DOHH2 (cell line): ENCODE data around the gene MAP3K4.

ENCODE experiments used
- EZH2phosphoT487 ChIP-seq: fragments of 200-600 bp; sonication (generic); IDR thresholded peaks from 2 replicates; pipeline ENCODE4 v1.6.1; 2017; ENCODE audit warnings: borderline replicate concordance, mild to moderate bottlenecking, antibody characterized with exemption, low read length, moderate library complexity, mixed read lengths
- TF ChIP-seq, protein P1 (sequence below): fragments of 200-600 bp; sonication (generic); IDR thresholded peaks from one replicate; pipeline ENCODE4 v1.5.1; 2014; ENCODE audit warnings: antibody characterized with exemption, mild to moderate bottlenecking, low read depth, low read length; ENCODE audit not compliant: poor library complexity, severe bottlenecking

DNA sequence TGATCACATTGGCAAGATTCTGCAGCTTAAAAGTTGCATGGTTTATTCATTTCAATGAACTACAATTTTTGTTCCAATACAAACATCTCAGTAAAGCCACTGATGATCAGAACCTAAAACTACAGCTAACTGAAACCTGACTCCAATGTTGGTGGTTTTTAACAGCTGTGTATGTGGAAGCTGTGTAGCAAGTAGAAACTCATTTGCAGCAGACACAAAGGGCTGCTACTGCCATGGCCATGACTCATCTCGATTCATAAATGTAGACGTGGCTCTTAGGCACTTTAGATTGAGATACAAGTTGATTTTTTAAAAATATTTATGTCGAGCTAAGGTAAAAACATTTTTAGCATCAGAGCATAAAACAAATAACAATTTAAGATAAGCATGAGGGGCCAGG lies 19.5 kb upstream of the MAP3K4 start:
- TF ChIP-seq, protein P1, sequence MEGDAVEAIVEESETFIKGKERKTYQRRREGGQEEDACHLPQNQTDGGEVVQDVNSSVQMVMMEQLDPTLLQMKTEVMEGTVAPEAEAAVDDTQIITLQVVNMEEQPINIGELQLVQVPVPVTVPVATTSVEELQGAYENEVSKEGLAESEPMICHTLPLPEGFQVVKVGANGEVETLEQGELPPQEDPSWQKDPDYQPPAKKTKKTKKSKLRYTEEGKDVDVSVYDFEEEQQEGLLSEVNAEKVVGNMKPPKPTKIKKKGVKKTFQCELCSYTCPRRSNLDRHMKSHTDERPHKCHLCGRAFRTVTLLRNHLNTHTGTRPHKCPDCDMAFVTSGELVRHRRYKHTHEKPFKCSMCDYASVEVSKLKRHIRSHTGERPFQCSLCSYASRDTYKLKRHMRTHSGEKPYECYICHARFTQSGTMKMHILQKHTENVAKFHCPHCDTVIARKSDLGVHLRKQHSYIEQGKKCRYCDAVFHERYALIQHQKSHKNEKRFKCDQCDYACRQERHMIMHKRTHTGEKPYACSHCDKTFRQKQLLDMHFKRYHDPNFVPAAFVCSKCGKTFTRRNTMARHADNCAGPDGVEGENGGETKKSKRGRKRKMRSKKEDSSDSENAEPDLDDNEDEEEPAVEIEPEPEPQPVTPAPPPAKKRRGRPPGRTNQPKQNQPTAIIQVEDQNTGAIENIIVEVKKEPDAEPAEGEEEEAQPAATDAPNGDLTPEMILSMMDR: no peak
- TF ChIP-seq EZH2phosphoT487: no peak
